Stimulated activated CD8-positive, alpha-beta memory T cell treated with anti-CD3 and anti-CD28 coated beads, Interleukin-2, amount 100 ng/mL, for 48 hours (primary cell): Measurements from ENCODE around the gene NTSR1.

ENCODE experiments used
- DNase-seq, 2 donors: peaks; one replicate each; pipeline ENCODE4 v3.0.0-alpha.2; 2020; ENCODE audit warnings: low read depth in 2 of 2

NTSR1 gene

DNA sequence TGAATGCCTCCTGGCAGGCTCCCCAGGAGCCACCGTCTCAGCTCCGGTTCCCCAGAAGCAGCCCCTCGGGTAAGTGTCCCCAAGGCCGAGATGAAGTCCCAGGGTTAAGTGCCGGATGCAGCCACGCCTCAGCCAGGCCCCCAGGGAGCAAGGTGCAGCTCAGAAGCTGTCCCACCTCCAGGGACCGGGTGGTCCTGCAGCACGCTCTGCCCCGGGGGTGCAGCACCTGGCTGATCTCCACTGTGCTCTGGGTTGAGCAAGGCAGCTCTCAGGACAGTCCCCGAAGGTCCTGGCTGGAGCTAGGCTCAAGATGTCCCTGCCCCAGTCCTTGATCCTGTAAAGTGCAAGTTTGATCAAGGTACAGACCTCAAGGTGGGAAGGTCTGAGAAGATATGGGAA, 15.1 kb upstream of the NTSR1 start:
- DNase-seq, result no peak

DNA sequence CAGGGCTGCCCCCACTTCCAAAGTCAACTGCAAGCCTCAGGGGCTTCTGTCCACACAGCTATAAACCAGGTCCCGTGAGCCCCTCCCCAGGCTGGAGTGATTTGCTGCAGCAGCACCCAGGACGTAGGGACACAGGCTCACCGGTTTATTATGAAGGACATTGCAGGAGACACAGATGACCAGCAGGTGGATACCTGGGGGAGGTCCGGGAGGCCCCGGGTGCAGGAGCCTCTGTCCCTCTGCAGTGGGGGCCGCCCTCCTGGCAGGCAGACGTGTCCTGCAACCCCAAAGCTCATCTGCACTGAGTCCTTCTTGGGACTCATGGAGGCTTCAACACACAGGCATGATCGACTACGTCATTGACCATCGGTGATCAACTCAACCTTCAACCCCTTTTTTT, 14.5 kb upstream of the NTSR1 start:
- DNase-seq, result no peak

DNA sequence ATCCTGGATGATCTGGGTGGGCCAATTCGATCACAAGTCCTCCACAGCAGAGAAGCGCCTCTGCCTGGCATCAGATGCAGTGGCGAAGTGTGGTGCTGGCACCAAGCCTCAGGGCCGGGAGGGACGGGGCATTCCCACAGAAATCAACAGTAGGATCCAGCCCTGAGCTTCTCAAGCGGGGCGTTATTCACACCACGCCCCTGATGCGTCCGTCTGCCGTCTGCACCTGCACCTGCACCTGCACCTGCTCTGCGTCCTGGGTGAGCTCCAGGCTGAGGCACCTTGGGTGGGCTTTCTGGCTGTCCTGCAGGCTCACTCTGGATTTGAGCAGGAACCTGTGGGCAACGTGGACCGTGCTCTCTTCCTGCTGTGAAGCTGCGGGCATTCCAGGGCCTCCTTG, 13.8 kb upstream of the NTSR1 start:
- no peak for DNase-seq

DNA sequence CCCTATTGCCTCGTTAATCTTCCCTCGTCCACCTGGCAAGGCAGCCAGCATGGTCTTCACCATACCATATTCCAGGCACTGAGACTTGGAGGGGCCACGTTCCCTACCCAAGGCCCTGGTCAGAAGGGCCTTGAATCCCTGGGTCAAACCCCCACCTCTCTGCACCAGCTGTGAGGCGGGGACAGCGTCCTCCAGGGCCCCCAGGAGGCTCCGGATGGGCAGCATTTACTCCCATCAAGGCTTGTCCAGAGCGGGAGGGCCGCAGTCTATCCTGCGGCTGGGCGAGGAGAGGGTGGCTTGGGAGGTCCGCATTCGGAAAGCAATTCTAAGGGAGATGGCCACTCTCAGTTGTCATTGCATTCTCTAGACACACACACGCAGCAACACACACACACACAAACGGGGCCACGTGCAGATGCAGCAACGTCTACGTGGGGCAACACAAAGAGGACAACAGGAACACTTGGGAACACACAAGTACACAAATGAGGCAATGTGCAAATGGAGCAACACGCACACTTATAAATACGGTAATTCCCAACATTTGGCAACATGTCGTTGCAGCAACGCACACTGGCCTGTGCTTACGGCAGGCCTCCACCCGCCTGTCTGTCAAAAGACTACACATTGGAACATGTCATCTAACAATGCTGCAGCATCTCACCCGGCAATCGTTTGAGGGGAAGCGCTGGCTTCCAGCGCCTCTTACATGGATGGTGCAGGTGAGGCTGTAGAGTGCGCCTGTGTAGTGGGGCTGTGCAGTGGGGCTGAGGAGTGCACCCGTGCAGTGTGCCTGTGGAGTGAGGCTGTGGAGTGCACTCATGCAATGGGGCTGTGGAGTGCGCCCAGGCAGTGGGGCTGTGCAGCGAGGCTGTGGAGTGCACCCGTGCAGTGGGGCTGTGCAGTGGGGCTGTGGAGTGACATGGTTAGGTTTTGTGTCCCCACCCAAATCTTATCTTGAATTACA, 12.9 kb upstream of the NTSR1 start:
- no peak for DNase-seq

GRCh38 chr20:62696434-62696957, 12.1 kb upstream of the NTSR1 start:
- no peak for DNase-seq

DNA sequence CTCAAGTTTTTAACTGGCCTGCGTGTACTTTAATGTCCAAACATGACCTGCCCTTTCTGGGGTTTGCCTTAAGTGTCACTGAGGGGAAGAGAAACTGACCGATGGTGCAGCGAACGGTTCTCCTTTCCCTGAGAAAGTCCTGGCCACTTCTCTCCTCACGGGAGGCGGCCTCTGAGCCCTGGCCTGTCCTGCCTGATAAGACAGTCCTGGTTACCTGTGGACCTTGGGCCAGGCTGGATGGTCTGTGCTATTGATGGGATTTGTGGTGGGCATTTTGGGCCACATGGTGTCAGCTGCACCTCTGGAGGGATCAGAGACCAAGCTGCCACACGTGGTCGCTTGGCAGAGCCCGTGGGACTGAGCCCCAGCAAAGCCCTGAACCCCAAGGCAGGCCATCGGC, 11.6 kb upstream of the NTSR1 start:
- DNase-seq, result no peak

DNA sequence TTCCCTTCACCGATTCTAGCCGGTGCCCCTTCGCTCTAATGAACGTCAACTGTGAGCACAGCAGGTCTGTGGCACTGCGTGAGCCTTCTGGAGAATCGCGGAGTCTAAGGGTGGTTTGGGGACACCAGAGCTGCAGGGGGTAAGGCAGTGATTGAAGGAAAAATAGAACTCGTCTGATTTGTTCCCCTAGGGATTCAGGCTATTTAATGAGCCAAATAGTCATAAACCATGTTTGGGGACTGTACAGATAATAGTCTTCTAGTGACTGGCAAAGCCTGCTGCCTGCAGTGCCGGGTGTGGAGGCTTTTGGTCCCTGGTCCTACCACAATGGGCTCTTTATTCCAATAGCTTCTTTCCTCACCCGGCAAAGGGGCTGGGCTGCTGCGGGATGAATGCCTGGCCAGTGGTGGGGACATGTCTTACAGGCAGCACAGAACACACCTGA, 11.1 kb upstream of the NTSR1 start:
- no peak for DNase-seq

DNA sequence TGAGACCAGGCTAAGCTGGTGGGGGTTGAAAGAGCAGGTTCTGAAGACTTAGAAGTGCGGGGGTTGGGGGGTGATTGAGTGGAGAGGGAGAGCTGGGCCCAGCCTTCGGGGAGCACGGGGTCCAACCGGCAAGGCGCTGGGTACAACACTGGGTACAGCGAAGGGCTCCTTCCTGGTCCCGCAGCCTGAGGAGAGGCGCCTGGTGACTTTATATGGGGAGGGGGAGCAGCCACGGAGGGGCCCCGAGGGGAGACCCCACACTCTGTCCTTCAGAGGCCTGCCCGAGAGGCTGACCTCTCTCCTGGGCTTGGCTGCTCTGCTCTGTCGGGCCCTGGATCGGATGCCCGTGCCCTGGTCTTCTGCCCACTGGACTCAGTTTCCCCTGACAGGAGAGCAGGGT, 10.4 kb upstream of the NTSR1 start:
- DNase-seq, result no peak

GRCh38 chr20:62699296-62699695, 9.3 kb upstream of the NTSR1 start:
- DNase-seq, result no peak

GRCh38 chr20:62699741-62700140, 8.9 kb upstream of the NTSR1 start:
- no peak for DNase-seq

DNA sequence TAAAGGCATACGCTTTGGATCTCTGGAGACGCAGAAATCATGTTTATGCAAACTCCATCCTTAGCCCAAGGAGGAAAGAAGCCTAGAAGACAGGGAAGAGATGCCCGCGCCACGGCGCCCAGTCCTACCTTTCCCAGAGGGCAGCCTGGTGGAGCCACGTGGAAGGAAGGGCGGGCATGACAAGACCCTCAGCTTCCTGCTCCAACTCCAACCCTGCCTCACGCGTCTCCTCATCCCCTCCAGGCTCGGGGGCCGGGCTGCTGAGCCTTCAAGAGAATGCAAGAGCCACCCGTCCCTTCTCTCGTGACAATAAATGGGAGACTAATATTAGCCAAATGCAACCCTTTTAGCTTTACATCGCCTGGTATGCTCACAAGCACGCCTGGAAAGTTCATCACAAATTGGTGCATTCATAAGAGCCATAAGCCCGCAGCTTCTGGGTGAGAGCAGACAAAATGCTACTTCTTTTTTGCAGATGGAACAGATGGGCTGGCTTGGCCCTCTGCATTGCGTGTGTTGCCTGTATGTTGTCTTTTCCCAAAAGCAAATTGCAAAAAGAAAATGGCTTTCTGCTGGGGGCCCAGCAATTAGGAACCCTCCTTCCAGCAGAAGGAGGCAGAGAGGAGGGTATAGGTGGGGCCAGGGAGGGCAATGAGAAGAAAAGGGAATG, 8.2 kb upstream of the NTSR1 start:
- DNase-seq, result no peak

DNA sequence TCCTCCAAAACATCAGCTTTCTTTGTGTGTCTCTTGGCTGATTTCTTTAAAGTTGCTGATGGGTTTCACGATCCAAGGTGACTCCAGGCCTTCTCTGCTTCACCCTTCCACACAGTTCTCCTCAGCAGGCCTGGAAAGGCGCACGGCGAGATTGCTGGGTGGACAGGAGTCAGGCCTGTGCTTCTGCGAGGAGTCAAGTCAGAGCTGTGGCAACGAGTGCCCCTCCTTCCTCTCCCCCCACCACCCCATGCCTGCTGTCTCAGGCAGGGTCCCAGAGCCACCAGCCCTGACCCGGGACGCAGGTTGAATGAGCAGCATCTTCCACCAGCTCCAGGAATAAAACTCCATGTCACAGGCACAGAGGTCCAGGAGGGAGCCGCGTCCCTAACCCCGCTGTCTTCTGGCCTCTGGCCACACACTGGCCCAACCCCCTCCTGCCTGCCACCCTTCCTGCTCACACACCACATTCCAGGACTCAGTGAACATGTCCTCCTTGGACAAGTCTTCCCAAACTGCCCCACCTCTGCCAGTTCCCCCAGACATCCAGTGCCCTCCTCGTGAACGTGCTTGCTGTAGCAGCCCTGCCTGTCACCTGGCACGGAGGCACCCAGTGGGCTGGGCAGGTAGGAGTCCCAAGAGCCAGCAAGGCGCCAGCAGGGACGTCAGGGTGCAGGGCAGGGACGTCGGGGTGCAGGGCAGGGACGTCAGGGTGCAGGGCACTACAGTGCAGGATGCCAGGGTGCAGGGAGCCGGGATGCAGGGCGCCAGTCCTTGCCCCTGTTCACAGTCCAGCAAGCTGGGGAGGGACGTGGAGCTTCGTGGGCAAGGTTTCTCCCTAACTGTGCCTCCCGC, 7.2 kb upstream of the NTSR1 start:
- no peak for DNase-seq

DNA sequence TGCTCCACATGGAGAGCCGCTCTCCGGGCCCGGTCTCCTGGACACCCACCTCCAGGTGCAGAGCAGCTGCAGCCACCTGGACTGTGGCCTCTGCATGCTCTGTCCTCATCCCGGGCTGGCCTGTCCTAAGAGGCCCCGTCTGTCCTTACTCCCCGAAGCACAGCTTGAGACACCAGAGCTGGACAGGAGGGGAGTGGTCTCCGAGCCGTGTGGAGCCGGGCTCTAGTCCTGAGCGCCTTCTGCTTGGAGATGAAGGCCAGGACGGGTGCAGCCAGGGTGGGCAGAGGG, 6.7 kb upstream of the NTSR1 start:
- DNase-seq, result no peak

DNA sequence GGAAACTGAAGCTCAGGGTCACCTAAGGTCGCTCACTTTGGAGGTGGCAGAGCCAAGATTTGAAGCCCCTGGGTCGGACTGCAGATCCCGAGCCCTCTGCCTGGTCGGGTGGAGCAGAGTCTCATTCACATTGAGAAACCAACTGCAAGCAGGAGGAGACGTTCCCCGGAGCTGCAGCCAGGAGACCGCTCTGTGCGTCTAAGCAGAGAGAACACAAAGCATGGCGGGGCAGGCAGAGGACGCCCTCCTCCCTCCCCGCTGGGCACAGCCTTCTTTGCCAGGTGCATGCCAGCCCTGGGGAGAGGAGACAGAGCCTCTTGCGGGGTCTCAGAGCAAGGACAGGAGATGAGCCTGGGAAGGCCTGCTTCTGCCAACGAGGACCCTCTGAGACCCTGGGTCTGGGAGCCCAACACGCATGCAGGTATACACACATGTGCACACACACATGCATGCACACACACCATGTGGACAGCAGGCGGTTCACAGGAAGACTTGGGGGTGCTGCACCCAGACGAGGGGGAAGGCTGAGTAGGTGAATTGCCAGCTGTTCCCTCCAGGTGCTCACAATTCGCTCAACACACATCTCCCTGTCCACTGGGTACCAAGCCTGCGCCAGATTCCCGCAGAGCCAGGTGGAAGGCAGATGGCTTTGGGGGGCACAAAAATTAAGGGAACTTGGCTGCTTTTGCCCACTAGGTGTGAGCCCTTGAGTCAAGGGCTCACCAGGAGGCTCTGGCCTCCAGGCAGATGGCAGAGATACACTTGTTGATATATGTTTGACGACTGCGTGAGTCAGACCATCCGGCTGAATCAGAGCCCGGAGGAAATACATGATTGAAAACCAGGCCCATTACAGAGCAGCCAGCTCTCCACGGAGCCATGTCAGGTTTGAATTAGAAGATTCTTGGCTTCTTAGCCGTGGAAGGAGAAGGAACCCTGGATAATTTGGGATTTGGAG, 5.5 kb upstream of the NTSR1 start:
- DNase-seq, result no peak

GRCh38 chr20:62703853-62704228, 4.8 kb upstream of the NTSR1 start:
- no peak for DNase-seq

DNA sequence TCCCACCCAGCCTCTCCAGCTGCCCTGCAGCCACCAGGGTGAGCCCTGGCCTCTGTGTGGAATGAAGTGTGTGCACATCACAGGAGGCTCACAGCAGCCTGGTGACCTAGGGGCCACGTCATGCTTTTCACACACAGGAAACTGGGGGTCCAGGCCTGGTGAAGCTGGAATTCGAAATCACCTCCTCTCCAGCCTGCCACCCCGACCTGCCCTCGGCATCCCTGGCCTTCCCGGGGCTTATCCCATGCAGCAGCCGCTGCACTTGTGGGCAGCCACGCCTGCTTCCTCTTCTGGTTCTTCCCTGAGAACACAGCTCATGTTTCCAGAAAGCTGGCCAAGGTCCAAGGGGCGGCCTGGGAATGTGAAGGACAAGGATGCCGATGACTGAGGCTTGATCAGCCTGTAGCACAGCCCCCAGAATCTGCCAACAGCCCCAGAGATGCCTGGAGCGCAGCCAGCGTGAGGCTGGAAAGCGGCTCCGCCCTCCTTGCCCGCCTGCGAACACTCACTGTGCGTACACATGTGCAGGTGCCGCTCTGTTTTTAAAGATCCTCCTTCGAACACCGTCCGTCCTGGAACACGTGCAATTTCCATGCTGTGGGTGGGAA, 4.2 kb upstream of the NTSR1 start:
- DNase-seq, result no peak

- DNase-seq, result no peak
Observed at GRCh38 chr20:62705627-62706026, 3.0 kb upstream of the NTSR1 start.

DNA sequence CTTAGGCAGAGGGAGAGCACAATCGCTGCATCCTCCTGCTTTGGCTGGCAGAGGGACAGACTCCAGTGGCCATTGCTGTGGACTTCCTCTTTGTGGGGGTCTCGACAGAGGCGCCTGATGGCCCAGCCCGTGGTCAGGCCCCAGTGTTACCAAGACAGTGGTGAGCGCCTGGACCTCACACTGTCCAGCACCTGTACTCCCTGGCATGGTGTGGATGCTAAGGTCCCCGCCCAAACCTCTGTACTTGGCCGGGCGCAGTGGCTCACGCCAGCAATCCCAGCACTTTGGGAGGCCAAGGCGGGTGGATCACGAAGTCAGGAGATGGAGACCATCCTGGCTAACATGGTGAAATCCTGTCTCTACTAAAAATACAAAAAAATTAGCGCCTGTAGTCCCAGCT, 2.3 kb upstream of the NTSR1 start:
- no peak for DNase-seq

DNA sequence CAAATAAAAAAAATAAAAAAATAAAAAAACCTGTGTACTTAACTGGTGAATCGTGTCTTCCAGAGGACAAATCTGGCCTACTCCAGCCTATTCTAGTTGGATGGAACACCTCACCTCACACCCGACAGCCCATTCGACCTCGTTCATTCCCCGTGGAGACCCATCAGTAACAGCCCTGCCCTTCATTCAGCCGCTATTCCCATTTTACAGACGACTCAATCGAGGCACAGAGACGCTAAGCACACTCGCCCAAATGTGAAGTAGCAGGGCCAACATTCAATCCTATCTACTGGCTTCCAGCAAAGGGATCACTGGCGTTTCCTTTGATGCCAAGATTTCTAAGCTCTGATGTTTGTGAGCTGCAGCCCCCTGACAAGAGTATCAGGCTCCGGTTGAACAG, 1.8 kb upstream of the NTSR1 start:
- no peak for DNase-seq

DNA sequence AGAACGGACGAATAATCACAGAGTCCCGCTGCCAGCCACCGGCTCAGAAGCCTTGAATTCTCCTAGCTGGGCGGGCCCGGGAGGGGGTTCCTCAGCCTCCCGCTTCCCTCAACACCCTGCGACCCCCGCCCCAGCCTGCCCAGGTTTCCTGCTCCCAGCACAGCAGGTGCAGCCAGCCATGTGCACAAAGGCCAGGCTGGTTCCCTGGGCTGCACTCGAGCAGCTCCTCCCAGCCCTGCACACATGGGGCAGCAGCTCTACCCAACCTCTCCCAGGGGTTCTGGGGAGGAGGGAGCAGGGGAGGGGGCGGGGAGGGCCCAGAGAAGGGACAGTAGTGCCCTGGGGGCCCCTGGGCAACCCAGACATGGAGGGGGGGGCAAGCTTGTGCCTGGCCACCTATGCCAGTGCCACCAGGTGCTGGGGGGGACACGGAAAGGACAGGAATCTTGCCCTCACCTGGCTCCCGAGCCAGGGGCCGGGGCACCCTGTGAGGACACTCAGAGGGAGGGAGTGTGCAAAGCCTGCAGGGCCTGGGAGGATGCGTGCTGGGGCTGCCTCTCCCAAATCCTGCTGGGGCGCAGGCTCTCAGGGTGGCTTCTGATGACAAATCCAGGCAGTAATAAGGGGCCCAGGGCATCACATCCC, 1.2 kb upstream of the NTSR1 start:
- no peak for DNase-seq
